Breast epithelium (tissue), 3 donors: ENCODE measurements around the gene MBD3L3.

Experiments
- CTCF ChIP-seq, 3 donors: fragments of 450-650 bp; IDR thresholded peaks; one replicate each; pipeline ENCODE4 v1.5.1; 2016 to 2017; ENCODE audit warnings: antibody characterized with exemption in 3 of 3, mild to moderate bottlenecking in 3 of 3, moderate library complexity in 3 of 3
- POLR2A ChIP-seq: fragments of 450-650 bp; IDR thresholded peaks from one replicate; pipeline ENCODE4 v1.6.1; 2016; ENCODE audit warnings: antibody characterized with exemption, mild to moderate bottlenecking, moderate library complexity

GRCh38 chr19:7083076-7083956 is 24.8 kb upstream of the MBD3L3 start:
- TF ChIP-seq CTCF (IDR thresholded peaks at IDR 0.05) (no peak), POLR2A (no peak)
